A673 (cell line): Measurements from ENCODE around the gene NEU4.

Experiments used
- CTCF ChIP-seq: fragments of 300-800, 200-600 bp; sonication (generic); conservative IDR thresholded peaks from 2 replicates; pipeline ENCODE4 v1.5.1; 2017; ENCODE audit warnings: low read depth, mild to moderate bottlenecking, antibody characterized with exemption, low read length, moderate library complexity, mixed read lengths
- EZH2 ChIP-seq: fragments of 200-600 bp; sonication (generic); IDR thresholded peaks from 2 replicates; pipeline ENCODE4 v1.6.1; 2017; ENCODE audit warnings: borderline replicate concordance, low read depth, mild to moderate bottlenecking, mixed read lengths, antibody characterized with exemption, low read length; ENCODE audit not compliant: poor library complexity, severe bottlenecking

- TF ChIP-seq CTCF (no peak), EZH2 (no peak)
Observed at GRCh38 chr2:241812730-241813643, 4.0 kb downstream of the NEU4 start.
